GM21515 (cell line): ENCODE measurements around the gene C12orf57.
"Not testable (repeated sequence)": the region's sequence is repeated elsewhere in the genome, so short reads cannot be mapped to it uniquely, and the experiment has no call there.

Experiments used
- ATAC-seq: cut with Tn5 transposase; IDR thresholded peaks from one replicate; pipeline ENCODE4 v1.9.1; 2021; ENCODE audit not compliant: unreplicated experiment

The C12orf57 gene, protein sequence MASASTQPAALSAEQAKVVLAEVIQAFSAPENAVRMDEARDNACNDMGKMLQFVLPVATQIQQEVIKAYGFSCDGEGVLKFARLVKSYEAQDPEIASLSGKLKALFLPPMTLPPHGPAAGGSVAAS

DNA sequence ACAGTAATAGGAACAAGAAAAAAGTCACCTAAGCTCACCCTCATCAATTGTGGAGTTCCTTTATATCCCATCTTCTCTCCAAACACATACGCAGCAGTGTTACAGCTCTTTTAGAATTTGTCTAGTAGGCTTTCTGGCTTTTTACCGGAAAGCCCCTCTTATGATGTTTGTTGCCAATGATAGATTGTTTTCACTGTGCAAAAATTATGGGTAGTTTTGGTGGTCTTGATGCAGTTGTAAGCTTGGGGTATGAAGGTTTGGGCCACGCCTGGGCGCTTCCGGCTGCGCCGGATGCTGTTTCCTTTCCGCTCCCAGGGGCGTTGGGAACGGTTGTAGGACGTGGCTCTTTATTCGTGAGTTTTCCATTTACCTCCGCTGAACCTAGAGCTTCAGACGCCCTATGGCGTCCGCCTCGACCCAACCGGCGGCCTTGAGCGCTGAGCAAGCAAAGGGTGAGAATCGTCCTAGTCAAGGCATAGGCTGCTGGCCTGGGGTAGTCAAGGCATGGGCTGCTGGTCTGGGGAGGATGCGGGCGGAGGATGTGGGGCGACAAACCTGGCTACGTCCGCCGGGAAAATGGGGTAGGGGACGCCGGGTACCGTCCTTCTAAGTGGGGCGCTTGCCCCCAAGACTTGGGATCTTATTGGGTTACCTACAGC, at the start of gene C12orf57, which contains the start of gene RNU7-1:
Gene C12orf57 (plus strand): TSS at position 301 of the 659 bp plus-strand sequence. CDS start 100 bp downstream, at position 401.
Gene RNU7-1 (plus strand): TSS at position 95 of the 659 bp plus-strand sequence.
- peak; percentile 34 for ATAC-seq

- no peak for ATAC-seq
Measured at GRCh38 chr12:6894321-6894720, 49.5 kb upstream of the C12orf57 start.

DNA sequence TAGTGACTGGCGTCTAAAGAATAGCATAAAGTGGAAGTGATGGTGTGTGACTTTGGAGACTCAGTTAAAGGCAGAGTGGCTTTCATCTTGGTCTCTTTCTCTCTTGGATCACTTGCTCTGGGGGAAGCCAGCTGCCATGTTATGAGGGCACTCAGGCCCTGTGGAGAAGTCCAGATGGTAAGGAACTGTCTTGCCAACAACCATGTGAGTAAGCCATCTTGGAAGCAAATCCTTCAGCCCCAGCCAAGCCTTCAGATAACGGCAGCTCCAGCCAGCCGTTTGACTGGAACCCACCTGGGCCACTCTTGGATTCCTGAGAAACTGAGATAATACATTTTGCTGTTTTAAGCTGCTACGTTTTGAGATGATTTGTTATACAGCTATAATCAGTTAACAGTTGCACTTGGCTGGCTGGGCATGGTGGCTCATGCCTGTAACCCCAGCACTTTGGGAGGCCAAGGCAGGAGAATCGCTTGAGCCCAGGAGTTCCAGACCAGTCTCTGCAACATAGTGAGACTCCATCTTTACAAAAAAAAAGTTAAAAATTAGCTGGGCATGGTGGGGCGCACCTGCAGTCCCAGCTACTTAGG, 46.9 kb upstream of the C12orf57 start:
- no peak for ATAC-seq

- ATAC-seq = no peak
Measured at GRCh38 chr12:6899427-6899826, 44.4 kb upstream of the C12orf57 start.

GRCh38 chr12:6899837-6900519, 43.8 kb upstream of the C12orf57 start:
- no peak for ATAC-seq

- no peak for ATAC-seq
Measured at GRCh38 chr12:6902448-6902847, 41.4 kb upstream of the C12orf57 start.

DNA sequence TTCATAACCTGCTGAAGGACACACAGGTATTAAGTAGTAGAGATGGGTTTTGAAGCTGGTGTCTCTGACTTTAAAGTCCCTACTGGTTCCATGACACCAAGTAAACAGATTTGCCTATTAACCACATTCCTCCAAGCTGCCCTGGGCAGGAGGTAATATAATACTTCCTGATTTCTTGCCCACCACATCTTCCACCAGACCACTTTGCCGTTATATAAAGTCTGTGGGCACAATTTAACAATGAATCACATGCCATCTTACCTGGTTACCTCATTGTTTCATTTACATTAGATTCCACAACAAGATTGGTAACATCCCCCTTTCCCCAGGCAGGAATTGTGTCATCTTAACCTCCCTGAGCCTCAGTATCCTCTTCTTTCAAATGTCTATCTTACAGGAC, 40.1 kb upstream of the C12orf57 start:
- ATAC-seq = no peak

GRCh38 chr12:6904280-6905276, 39.2 kb upstream of the C12orf57 start, which contains the start of gene LRRC23:
Gene LRRC23, plus strand, starts transcription at chr12:6904822. Its CDS starts 812 bp downstream, at chr12:6905634.
- ATAC-seq = peak; percentile 92

GRCh38 chr12:6905414-6906040, 38.3 kb upstream of the C12orf57 start:
- ATAC-seq = no peak

GRCh38 chr12:6908141-6908540, 35.7 kb upstream of the C12orf57 start:
- ATAC-seq = not testable (repeated sequence)

- ATAC-seq = no peak
Measured at GRCh38 chr12:6909421-6910145, 34.2 kb upstream of the C12orf57 start.

GRCh38 chr12:6912164-6912935, 31.5 kb upstream of the C12orf57 start:
- ATAC-seq = no peak

- peak; percentile 63 for ATAC-seq
Measured at GRCh38 chr12:6914246-6914946, 29.4 kb upstream of the C12orf57 start, which contains the start of gene ENO2. Gene ENO2, plus strand, starts transcription at chr12:6914580. Its CDS starts 1,253 bp downstream, at chr12:6915833.

GRCh38 chr12:6914947-6915788, 28.7 kb upstream of the C12orf57 start:
- no peak for ATAC-seq

GRCh38 chr12:6915789-6916285, 28.0 kb upstream of the C12orf57 start:
- ATAC-seq = no peak

GRCh38 chr12:6916426-6917200, 27.2 kb upstream of the C12orf57 start:
- no peak for ATAC-seq
